Anterior cingulate cortex (tissue), 58 donors: ENCODE data around the gene GPER1.
A peak's percentile ranks its signal among the peaks of the same experiment; 100 is the strongest.
"Not testable (repeated sequence)": the region's sequence is repeated elsewhere in the genome, so short reads cannot be mapped to it uniquely, and the experiment has no call there.

Source experiments
- DNase-seq, 58 donors: peaks; one replicate each; lab custom pipeline; 2025; lab: John Stamatoyannopoulos, UW

Gene GPER1

GRCh38 chr7:1114088-1114487 lies 26.2 kb downstream of the GPER1 start:
- peak in 3 of 58 donors; percentile 34 to 48 (median 43) for DNase-seq

GRCh38 chr7:1114505-1114904 lies 26.6 kb downstream of the GPER1 start:
- no peak for DNase-seq

GRCh38 chr7:1115171-1116045 lies 27.5 kb downstream of the GPER1 start:
- DNase-seq: not testable (repeated sequence)

GRCh38 chr7:1116383-1117008 lies 28.6 kb downstream of the GPER1 start:
- DNase-seq: not testable (repeated sequence)

- DNase-seq: no peak
Observed at GRCh38 chr7:1117321-1117928, 29.5 kb downstream of the GPER1 start.

- DNase-seq: no peak
Observed at GRCh38 chr7:1119201-1119600, 31.3 kb downstream of the GPER1 start.

- DNase-seq: no peak
Observed at GRCh38 chr7:1120791-1121190, 32.9 kb downstream of the GPER1 start.

- DNase-seq: no peak
Observed at GRCh38 chr7:1121476-1121875, 33.6 kb downstream of the GPER1 start.

- DNase-seq: no peak
Observed at GRCh38 chr7:1121886-1122831, 34.2 kb downstream of the GPER1 start.

GRCh38 chr7:1122832-1123501 lies 35.1 kb downstream of the GPER1 start:
- no peak for DNase-seq

GRCh38 chr7:1123715-1124114 lies 35.8 kb downstream of the GPER1 start:
- DNase-seq: peak in 56 of 58 donors; percentile 10 to 85 (median 61)

- DNase-seq: peak in 3 of 58 donors; percentile 11 to 49 (median 36)
Observed at GRCh38 chr7:1124164-1124563, 36.3 kb downstream of the GPER1 start.

GRCh38 chr7:1124816-1125602 lies 37.1 kb downstream of the GPER1 start:
- peak in 7 of 58 donors; percentile 12 to 67 (median 22) for DNase-seq

GRCh38 chr7:1125603-1125969 lies 37.7 kb downstream of the GPER1 start:
- DNase-seq: no peak

- DNase-seq: no peak
Observed at GRCh38 chr7:1127001-1127400, 39.1 kb downstream of the GPER1 start.

- DNase-seq: no peak
Observed at GRCh38 chr7:1129431-1129830, 41.5 kb downstream of the GPER1 start.

- DNase-seq: no peak
Observed at GRCh38 chr7:1130021-1130990, 42.4 kb downstream of the GPER1 start.
